Right renal cortex interstitium (tissue), 3 donors: Measurements from ENCODE around the gene MGA. TPM values are rescaled to one million over a fixed set of nuclear protein-coding genes. Genes with fewer than 3 reads are reported as not detected.
A peak's percentile ranks its signal among the peaks of the same experiment; 100 is the strongest.

ENCODE experiments used
- DNase-seq, 3 donors: peaks; one replicate each; pipeline ENCODE4 v3.0.0-alpha.2; 2013; ENCODE audit warnings: low read depth in 3 of 3, low spot score in 2 of 3
- polyA plus RNA-seq, 3 donors: library from polyadenylated mRNA; unstranded; fragments of 120-200 nt; gene quantifications; one replicate each; pipeline ENCODE4 v1.2.1, GENCODE V29; 2013; ENCODE audit not compliant: insufficient read length in 3 of 3

MGA gene
- 10 to 100 TPM; 34.7 to 38.3 (median 34.8) TPM for polyA plus RNA-seq

- peak; percentile 87 to 91 (median 90) for DNase-seq
Observed at GRCh38 chr15:41660235-41661077, at the start of gene MGA. MGA (plus strand) TSS chr15:41660405.

GRCh38 chr15:41620536-41621199 lies 39.5 kb upstream of the MGA start:
- DNase-seq = peak in 2 of 3 donors; percentile 37 to 44

GRCh38 chr15:41621200-41622193 lies 38.7 kb upstream of the MGA start:
- DNase-seq = peak; percentile 56 to 74 (median 70)

- no peak for DNase-seq
Observed at GRCh38 chr15:41622901-41623300, 37.3 kb upstream of the MGA start.

DNA sequence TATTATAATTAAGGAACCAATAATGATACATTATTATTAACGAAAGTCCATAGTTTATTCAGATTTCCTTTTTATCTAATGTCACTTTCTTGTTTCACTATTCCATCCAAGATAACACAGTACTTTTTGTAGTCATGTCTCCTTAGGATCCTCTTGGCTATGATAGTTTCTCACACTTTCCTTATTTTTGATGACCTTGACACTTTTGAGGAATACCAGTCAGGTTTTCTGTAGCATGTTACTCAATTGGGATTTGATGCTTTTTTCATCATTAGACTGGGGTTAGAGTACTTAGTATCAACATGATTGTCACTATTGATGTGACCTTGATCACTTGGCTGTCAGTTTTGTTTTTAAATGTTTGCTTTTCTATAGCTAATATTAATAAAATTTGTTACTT lies 33.0 kb upstream of the MGA start:
- no peak for DNase-seq

DNA sequence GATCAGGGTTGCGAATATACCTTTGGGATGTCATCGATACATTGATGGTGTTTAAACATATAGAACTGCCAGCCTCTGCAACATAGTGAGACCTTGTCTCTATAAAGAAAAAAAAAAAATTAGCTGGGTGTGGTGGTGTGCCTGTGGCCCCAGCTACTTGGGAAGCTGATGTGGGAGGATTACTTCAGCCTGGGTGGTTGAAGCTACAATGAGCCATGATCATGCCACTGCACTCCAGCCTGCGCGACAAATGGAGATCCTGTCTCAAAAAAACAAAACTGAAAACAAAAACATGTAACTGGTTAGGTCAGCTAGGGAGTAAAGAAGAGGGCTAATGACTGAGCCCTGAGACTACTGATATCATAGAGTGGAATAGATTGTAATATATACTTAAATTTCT lies 30.7 kb upstream of the MGA start:
- DNase-seq = no peak

DNA sequence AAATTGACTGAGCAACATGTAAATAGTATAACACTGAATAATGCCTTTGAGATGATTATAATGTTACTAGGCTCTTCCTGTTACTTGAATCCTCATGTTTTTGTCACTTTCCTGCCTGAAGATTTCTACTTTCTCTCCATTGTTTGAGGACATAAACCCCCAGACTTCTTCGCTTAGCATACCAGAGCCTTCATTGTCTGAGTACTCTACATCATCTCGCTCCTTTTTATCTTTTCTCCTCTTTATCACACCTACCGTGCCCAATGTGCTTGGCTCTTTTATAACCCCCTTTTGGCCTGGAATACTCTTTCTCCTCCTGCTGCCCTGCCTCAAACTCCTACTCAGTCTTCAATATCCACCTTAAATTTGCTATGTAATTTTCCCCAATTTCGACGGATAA lies 30.3 kb upstream of the MGA start:
- DNase-seq = no peak

DNA sequence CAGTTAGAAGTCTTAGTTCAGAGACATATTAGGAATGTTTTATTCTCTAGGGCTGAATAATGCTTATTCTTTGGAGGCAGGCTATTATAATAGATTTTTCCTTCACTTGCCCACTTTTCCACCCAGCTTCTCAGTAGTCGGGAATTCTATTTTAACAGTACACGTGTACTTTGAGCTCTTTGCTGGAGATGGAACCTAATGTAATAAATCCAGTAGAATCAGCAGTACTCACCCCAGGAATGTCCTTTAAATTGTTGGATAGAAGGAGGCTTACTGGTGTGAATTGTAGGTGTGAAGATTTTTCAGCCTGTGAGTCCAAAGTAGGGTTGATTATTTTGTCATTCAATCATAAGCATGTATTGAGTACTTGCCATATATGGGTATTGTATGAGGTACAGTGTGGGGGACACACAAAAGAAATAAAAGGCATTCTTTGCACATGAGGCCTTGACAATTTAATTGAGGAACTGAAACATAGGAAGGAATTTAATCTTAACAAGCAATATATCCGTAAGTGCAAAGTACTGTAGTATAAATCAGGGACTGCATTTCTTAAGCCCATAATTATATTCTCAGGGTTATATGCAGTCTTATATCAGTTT lies 29.5 kb upstream of the MGA start:
- DNase-seq = no peak

DNA sequence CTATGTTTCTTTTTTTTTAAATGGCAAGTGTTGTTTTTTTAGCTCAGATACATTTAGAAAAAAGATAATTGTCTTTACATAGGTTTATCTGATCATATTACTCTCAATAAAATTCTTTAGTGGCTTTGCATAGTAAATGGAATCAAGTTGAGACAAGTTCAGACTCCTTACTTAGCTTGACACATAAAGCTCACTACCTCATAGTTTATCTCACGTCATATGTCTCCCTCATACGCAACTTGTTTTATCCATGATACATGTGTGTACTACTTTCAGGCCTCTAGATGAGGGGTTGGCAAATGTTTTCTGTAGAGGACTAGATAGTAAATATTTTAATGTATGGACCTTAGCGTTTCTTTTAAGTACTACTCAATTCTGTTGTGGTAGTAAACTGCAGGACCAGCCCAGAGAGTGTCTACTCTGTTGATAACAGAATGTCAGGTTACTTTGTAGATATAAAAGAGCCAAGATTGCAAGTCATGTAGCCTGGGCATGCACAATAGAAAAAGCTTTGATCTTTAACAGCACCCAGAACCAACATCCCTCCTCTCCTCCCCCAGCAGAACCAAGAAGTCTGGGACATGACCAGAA lies 28.2 kb upstream of the MGA start:
- no peak for DNase-seq

DNA sequence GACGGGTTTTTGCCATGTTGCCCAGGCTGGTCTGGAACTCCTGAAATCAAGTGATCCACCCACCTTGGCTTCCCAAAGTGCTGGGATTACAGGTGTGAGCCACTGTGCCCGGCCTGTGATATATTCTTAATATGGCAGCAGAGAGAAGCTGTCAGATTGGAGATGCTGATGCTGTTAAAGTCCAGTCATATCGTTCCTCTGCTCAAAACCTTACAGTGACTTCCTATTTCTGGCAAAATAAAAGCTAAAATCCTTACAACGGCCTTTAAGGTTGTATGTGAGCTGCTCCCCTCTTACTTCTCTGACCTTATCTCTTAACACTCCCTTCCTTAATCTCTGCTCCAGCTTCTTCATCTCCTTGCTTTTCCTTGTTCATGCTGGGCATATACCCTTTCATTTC lies 26.6 kb upstream of the MGA start:
- DNase-seq = no peak

GRCh38 chr15:41634072-41634626 lies 26.1 kb upstream of the MGA start:
- DNase-seq = no peak

- no peak for DNase-seq
Observed at GRCh38 chr15:41637086-41637485, 23.1 kb upstream of the MGA start.

DNA sequence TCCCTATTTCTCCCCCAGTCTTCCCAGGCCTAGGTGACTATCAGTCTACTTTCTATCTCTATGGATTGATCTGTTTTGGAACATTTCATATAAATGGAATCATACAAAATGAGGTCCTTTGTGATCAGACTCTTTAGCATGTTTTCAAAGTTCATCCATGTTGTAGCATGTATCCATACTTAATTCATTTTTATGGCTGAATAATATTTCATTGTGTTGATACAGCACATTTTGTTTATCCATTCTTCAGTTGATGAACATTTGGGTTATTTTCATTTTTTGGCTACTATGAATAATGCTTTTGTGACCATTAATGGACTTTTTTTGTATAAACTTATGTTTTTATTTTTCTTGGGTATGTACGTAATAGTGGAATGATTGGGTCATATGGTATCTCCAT lies 19.2 kb upstream of the MGA start:
- DNase-seq = no peak

GRCh38 chr15:41647262-41647661 lies 12.9 kb upstream of the MGA start:
- DNase-seq = no peak

DNA sequence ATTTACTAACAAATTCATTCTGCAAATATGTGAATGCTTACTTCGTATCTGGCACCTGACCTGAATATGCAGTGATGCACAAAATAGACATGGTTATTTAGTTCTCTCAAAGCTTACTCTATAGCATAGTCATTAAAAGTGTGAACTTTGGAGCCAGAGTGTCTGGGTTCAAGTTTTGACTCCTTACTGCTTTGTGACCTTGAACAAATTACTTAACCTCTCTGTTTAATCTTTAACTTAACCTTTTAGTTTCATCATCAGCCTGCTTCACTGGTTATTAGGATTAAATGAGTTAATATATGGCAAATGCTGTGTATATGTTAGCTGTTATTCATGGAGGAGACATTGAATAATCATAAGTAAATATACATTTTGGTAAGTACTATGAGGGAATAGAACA lies 12.1 kb upstream of the MGA start:
- DNase-seq = no peak

DNA sequence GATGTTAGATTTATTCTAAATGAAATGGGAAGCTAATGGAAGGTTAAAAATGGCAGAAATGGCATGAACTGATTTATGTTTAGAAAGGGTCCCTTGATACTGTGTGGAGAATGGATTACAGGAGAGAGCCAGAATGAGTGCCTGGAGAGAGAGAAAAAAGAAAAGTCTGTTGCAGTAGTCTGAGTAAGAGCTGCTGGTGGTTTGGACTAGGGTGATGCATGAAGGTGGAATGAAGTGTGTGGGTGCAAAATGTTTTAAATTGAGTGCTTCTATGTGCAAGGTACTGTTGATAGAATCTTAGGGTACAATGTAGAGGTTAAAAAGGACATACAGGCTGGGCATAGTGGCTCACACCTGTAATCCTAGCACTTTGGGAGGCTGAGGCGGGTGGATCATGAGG lies 11.4 kb upstream of the MGA start:
- DNase-seq = no peak

DNA sequence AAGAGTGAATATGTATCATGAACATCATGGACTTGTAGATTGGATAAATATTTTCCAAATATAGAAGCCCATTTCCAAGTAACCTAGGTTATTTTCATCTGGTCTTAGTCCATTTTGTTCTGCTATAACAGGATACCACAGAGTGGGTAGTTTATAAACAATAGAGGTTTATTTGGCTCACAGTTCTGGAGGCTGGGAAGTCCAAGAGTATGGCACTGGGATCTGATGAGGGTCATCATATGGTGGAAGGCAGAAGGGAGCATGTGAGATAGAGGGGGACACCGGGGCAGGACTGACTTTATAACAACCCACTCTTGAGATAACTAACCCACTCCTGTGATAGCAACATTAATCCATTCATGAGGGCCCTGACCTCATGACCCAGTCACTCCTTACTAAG lies 9.4 kb upstream of the MGA start:
- no peak for DNase-seq

DNA sequence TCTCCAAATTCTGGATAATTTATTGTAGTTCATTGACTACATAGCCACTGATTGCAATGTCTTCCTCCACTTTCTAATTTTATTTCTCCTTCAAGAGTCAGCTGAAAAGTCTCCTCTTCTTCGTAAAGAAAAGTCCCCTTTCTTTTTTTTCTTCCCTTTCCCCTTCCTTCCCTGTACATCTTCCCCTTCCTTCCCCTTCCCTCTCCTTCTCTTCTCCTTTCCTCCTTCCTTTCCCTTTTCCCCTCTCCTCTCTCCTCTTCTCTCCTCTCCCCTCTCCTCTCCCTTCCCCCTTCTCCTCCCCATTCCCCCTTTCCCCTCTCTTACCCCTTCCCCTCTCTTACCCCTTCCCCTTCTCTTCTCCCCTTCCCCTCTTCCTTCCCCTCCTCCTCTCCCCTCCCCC lies 8.8 kb upstream of the MGA start:
- DNase-seq = no peak

DNA sequence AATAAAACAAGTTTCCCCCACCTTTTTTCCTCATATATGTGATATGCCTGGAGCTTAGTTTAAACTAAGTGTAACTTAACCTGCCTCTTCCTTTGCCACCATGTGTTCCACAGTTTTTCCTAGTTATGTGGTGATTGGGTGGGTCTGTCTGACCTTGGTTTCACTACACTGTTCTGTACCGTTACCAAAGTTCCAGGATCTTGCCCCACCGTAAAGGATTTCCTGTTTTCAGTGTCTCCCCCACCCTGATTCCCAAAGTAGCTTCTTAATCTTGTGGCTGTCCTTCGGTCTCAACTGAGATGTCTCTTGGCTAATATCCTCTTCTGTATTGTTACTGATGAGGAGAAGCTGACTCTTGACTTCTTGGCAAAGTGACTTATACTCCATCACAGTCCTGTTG lies 6.4 kb upstream of the MGA start:
- DNase-seq = no peak

GRCh38 chr15:41655716-41656115 lies 4.5 kb upstream of the MGA start:
- DNase-seq = no peak
